H9 (cell line): ENCODE data around the gene HPRT1. TPM values are rescaled to one million over a fixed set of nuclear protein-coding genes. Genes with fewer than 3 reads are reported as not detected.

ENCODE experiments used
- DNase-seq: peaks from one replicate; pipeline ENCODE4 v3.0.0-alpha.2; 2017
- H2AFZ ChIP-seq: one replicate; pipeline ENCODE4 v1.6.1; 2013; ENCODE audit warnings: mild to moderate bottlenecking, low read length, control low read depth, moderate library complexity
- H2AK5ac ChIP-seq: 2 replicates; pipeline ENCODE4 v1.6.1; 2013; ENCODE audit warnings: low read length, control low read depth, mixed read lengths; ENCODE audit not compliant: insufficient read length
- H2BK120ac ChIP-seq: one replicate; pipeline ENCODE4 v1.6.1; 2013; ENCODE audit warnings: low read depth, mild to moderate bottlenecking, low read length, control low read depth, inconsistent platforms; ENCODE audit not compliant: poor library complexity, severe bottlenecking
- H2BK12ac ChIP-seq: 2 replicates; pipeline ENCODE4 v1.6.1; 2013; ENCODE audit warnings: low read length, control low read depth, mixed read lengths, low read depth; ENCODE audit not compliant: insufficient read length
- H2BK15ac ChIP-seq: 2 replicates; pipeline ENCODE4 v1.6.1; 2013; ENCODE audit warnings: low read depth, low read length, control low read depth
- H2BK20ac ChIP-seq: one replicate; pipeline ENCODE4 v1.6.1; 2013; ENCODE audit warnings: low read depth, mild to moderate bottlenecking, low read length, control low read depth, inconsistent platforms; ENCODE audit not compliant: poor library complexity, severe bottlenecking
- H2BK5ac ChIP-seq: 2 replicates; pipeline ENCODE4 v1.6.1; 2013; ENCODE audit warnings: low read length, control low read depth, mixed read lengths; ENCODE audit not compliant: insufficient read length
- H3K14ac ChIP-seq: 2 replicates; pipeline ENCODE4 v1.6.1; 2013; ENCODE audit warnings: low read length, control low read depth; ENCODE audit not compliant: insufficient read depth
- H3K18ac ChIP-seq: 2 replicates; pipeline ENCODE4 v1.6.1; 2013; ENCODE audit warnings: low read depth, mild to moderate bottlenecking, mixed read lengths, low read length, control low read depth; ENCODE audit not compliant: insufficient read length
- H3K23ac ChIP-seq: 2 replicates; pipeline ENCODE4 v1.6.1; 2013; ENCODE audit warnings: low read length, control low read depth, mixed read lengths, low read depth; ENCODE audit not compliant: insufficient read length
- H3K23me2 ChIP-seq: 2 replicates; pipeline ENCODE4 v1.6.1; 2013; ENCODE audit warnings: low read depth, mild to moderate bottlenecking, mixed read lengths, low read length, control low read depth; ENCODE audit not compliant: insufficient read length, poor library complexity, severe bottlenecking
- H3K27ac ChIP-seq: 2 replicates; pipeline ENCODE4 v1.5.1; 2013; ENCODE audit warnings: low read length, control low read depth, mixed read lengths, low read depth; ENCODE audit not compliant: insufficient read length
- H3K27me3 ChIP-seq: 2 replicates; pipeline ENCODE4 v1.6.1; 2013; ENCODE audit warnings: low read length, control low read depth, inconsistent platforms; ENCODE audit not compliant: insufficient read depth
- H3K4ac ChIP-seq: 2 replicates; pipeline ENCODE4 v1.6.1; 2013; ENCODE audit warnings: low read depth, mild to moderate bottlenecking, control low read depth, inconsistent platforms, low read length, moderate library complexity
- H3K4me1 ChIP-seq: 2 replicates; pipeline ENCODE4 v1.6.1; 2013; ENCODE audit warnings: low read length, control low read depth, inconsistent platforms; ENCODE audit not compliant: insufficient read depth
- H3K4me2 ChIP-seq: 2 replicates; pipeline ENCODE4 v1.6.1; 2013; ENCODE audit warnings: low read length, control low read depth, mixed read lengths; ENCODE audit not compliant: insufficient read length, insufficient read depth
- H3K56ac ChIP-seq: 2 replicates; pipeline ENCODE4 v1.6.1; 2013; ENCODE audit warnings: low read depth, mild to moderate bottlenecking, mixed read lengths, low read length, control low read depth; ENCODE audit not compliant: insufficient read length
- H3K79me1 ChIP-seq: 2 replicates; pipeline ENCODE4 v1.6.1; 2013; ENCODE audit warnings: low read depth, mild to moderate bottlenecking, moderate library complexity, low read length, control low read depth, inconsistent platforms; ENCODE audit not compliant: insufficient read depth, poor library complexity, severe bottlenecking
- H3K79me2 ChIP-seq: 2 replicates; pipeline ENCODE4 v1.6.1; 2013; ENCODE audit warnings: low read length, control low read depth, inconsistent platforms; ENCODE audit not compliant: insufficient read depth
- H3K9ac ChIP-seq: 2 replicates; pipeline ENCODE4 v1.6.1; 2013; ENCODE audit warnings: low read length, control low read depth, mixed read lengths; ENCODE audit not compliant: insufficient read length; ENCODE audit errors: extremely low read depth
- H3K9me3 ChIP-seq: one replicate; pipeline ENCODE4 v1.6.1; 2013; ENCODE audit warnings: low read depth, low read length, inconsistent platforms; ENCODE audit not compliant: control insufficient read depth
- H3T11ph ChIP-seq: one replicate; pipeline ENCODE4 v1.6.1; 2013; ENCODE audit warnings: mild to moderate bottlenecking, low read length, control low read depth, inconsistent platforms
- H4K20me1 ChIP-seq: one replicate; pipeline ENCODE4 v1.6.1; 2013; ENCODE audit not compliant: control insufficient read depth, insufficient read length, insufficient read depth
- H4K5ac ChIP-seq: 2 replicates; pipeline ENCODE4 v1.6.1; 2013; ENCODE audit warnings: low read depth, mild to moderate bottlenecking, mixed read lengths, low read length, control low read depth; ENCODE audit not compliant: insufficient read length
- H4K8ac ChIP-seq: replicated peaks from 2 replicates; pipeline ENCODE4 v1.6.1; 2013; ENCODE audit warnings: low read length, control low read depth, mixed read lengths, low read depth; ENCODE audit not compliant: insufficient read length
- H4K91ac ChIP-seq: 2 replicates; pipeline ENCODE4 v1.6.1; 2013; ENCODE audit warnings: low read depth, mild to moderate bottlenecking, moderate library complexity, mixed read lengths, low read length, control low read depth; ENCODE audit not compliant: insufficient read length
- H3K27ac Mint-ChIP-seq, 3 experiments: 2 replicates in 2 of 3; 3 replicates in 1 of 3; pipeline ENCODE4 v1.8.0; 2020 to 2021; ENCODE audit warnings: mixed read lengths in 3 of 3, mild to moderate bottlenecking in 1 of 3, moderate library complexity in 1 of 3
- H3K27me3 Mint-ChIP-seq: 2 replicates; pipeline ENCODE4 v1.8.0; 2021; ENCODE audit warnings: low read depth, mild to moderate bottlenecking, moderate library complexity, mixed read lengths
- H3K36me3 Mint-ChIP-seq, 3 experiments: 2 replicates in 2 of 3; 3 replicates in 1 of 3; pipeline ENCODE4 v1.8.0; 2020 to 2021; ENCODE audit warnings: low read depth in 3 of 3, mixed read lengths in 3 of 3; ENCODE audit not compliant: insufficient read depth in 1 of 3
- H3K4me1 Mint-ChIP-seq, 2 experiments: 2 replicates each; pipeline ENCODE4 v1.8.0; 2020; ENCODE audit warnings: mixed read lengths in 2 of 2
- H3K4me3 Mint-ChIP-seq, 2 experiments: 2 replicates in 1 of 2; 3 replicates in 1 of 2; pipeline ENCODE4 v1.8.0; 2020 to 2021; ENCODE audit warnings: mild to moderate bottlenecking in 2 of 2, mixed read lengths in 2 of 2, moderate library complexity in 1 of 2
- H3K9me3 Mint-ChIP-seq, 2 experiments: 2 replicates in 1 of 2; 3 replicates in 1 of 2; pipeline ENCODE4 v1.8.0; 2020; ENCODE audit warnings: mild to moderate bottlenecking in 2 of 2, mixed read lengths in 2 of 2, moderate library complexity in 1 of 2
- CTCF ChIP-seq: fragments of 200-600 bp; sonication (generic); conservative IDR thresholded peaks from 3 replicates; pipeline ENCODE4 v1.8.0; 2021; ENCODE audit warnings: antibody characterized with exemption, mild to moderate bottlenecking
- WGBS: extraction: QIAGEN DNeasy Blood & Tissue Kit; methylation state at CpG from one replicate; pipeline ENCODE4 v1.1.7; 2013; ENCODE audit warnings: missing lambda C conversion rate, low lambda C conversion rate, mixed read lengths; ENCODE audit not compliant: insufficient read length; ENCODE audit errors: extremely low coverage; 5-methylcytosine and 5-hydroxymethylcytosine counted together
- total RNA-seq: library from RNA; stranded (reverse); gene quantifications from 2 replicates; pipeline ENCODE4 v1.2.1, GENCODE V29; 2021

HPRT1 gene
- total RNA-seq, 1 experiment from 2014 or later: 39.2 TPM

GRCh38 chrX:134481339-134481738 is 21.4 kb downstream of the HPRT1 start:
- Mint-ChIP-seq H3K27ac (no peak overlapping the region), H3K27me3 (no peaks in the 10 kb centered on the region), H3K4me3 (no peak overlapping the region), H3K4me1 (no peaks in the 10 kb centered on the region), H3K36me3 (peaks cover 31 to 45% (median 38%) of the 10 kb centered on the region in 3 experiments), H3K9me3 (peaks cover 0 to 49% of the 10 kb centered on the region in 2 experiments; a peak in 2 of 5 replicates)
- Histone ChIP-seq H3K4me1 (no peaks in the 10 kb centered on the region), H2BK15ac (no peak overlapping the region), H4K8ac (no peak overlapping the region), H3K18ac (no peak overlapping the region), H3K4ac (no peak overlapping the region), H3K79me1 (no peaks in the 10 kb centered on the region), H2AFZ (no peak overlapping the region), H3K23me2 (no peaks in the 10 kb centered on the region), H2BK12ac (no peak overlapping the region), H3K14ac (no peak overlapping the region), H4K5ac (no peak overlapping the region), H3K27ac (no peak overlapping the region), H3K79me2 (no peaks in the 10 kb centered on the region), H3K9me3 (no peaks in the 10 kb centered on the region), H3T11ph (no peak overlapping the region), H3K4me2 (no peak overlapping the region), H4K91ac (no peak overlapping the region), H2BK5ac (no peak overlapping the region), H2BK20ac (no peak overlapping the region), H3K23ac (no peak overlapping the region), H3K27me3 (no peaks in the 10 kb centered on the region), H3K56ac (no peak overlapping the region), H4K20me1 (no peaks in the 10 kb centered on the region), H2AK5ac (no peak overlapping the region), H3K9ac (no peak overlapping the region), H2BK120ac (no peak overlapping the region)
- WGBS: no CpG with 5 or more reads among the region's 2 CpGs
- no peak for DNase-seq
- TF ChIP-seq CTCF: no peak
